GM12878 (cell line): ENCODE data around the gene MDN1. TPM values are rescaled to one million over a fixed set of nuclear protein-coding genes. Genes with fewer than 3 reads are reported as not detected.
"Not testable (repeated sequence)": the region's sequence is repeated elsewhere in the genome, so short reads cannot be mapped to it uniquely, and the experiment has no call there.

Experiments used
- ATAC-seq: fragments of 200-7000 bp; cut with Tn5 transposase; 3 replicates; pipeline ENCODE4 v1.9.1; 2020; ENCODE audit warnings: mild to moderate bottlenecking, moderate library complexity
- BruUV-seq: library from RNA; stranded (reverse); fragments of 400-500 nt; replicated peaks from 2 replicates; lab custom pipeline; 2021; lab: Mats Ljungman, UMichigan
- CTCF ChIA-PET: fragments of 300-600 bp; sonication (Branson Sonifier 250); formaldehyde crosslinking; extraction: SDS; loops from one replicate; lab custom pipeline; 2021; ENCODE audit warnings: inconsistent platforms; lab: Yijun Ruan, JAX
- POLR2A ChIA-PET: fragments of 350-600 bp; formaldehyde crosslinking; extraction: SDS; loops from one replicate; lab custom pipeline; 2021; ENCODE audit warnings: inconsistent platforms; lab: Charles Lee
- RAD21 ChIA-PET: fragments of 300-600 bp; sonication (Branson Sonifier 250); formaldehyde crosslinking; loops from one replicate; lab custom pipeline; 2023; ENCODE audit warnings: antibody characterized with exemption; ENCODE audit not compliant: unreplicated experiment; lab: Charles Lee
- SMC1A ChIA-PET: fragments of 300-600 bp; sonication (Branson Sonifier 250); formaldehyde crosslinking; loops from one replicate; lab custom pipeline; 2023; ENCODE audit not compliant: unreplicated experiment, uncharacterized antibody; lab: Charles Lee
- DNase-seq: peaks from one replicate; pipeline ENCODE4 v3.0.0-alpha.2; 2011; ENCODE audit warnings: low read depth, low spot score
- FAIRE-seq: peaks from 3 replicates; lab custom pipeline; 2011; peaks lifted over from hg19 to GRCh38; lab: Jason Lieb, UNC
- H2AFZ ChIP-seq: 2 replicates; pipeline ENCODE4 v1.6.0; 2011; ENCODE audit warnings: low read depth, low read length, control low read depth; ENCODE audit not compliant: control insufficient read depth
- H3K27ac ChIP-seq: 2 replicates; pipeline ENCODE4 v1.5.1; 2011; ENCODE audit warnings: control low read depth; ENCODE audit not compliant: control insufficient read depth, insufficient read depth
- H3K27me3 ChIP-seq, 2 experiments: replicated peaks in 1 of 2; 2 replicates each; pipeline versions ENCODE4 v1.6.0 to v1.6.1; 2011; ENCODE audit warnings: low read length in 1 of 2; ENCODE audit not compliant: control insufficient read depth in 2 of 2, insufficient read depth in 2 of 2
- H3K36me3 ChIP-seq, 2 experiments: 2 replicates each; pipeline ENCODE4 v1.5.1; 2011; ENCODE audit warnings: low read length in 1 of 2; ENCODE audit not compliant: control insufficient read depth in 2 of 2, insufficient read depth in 2 of 2
- H3K4me1 ChIP-seq: 2 replicates; pipeline ENCODE4 v1.6.1; 2011; ENCODE audit warnings: mild to moderate bottlenecking, low read length, moderate library complexity, mixed read lengths; ENCODE audit not compliant: control insufficient read depth, insufficient read depth
- H3K4me2 ChIP-seq: 2 replicates; pipeline ENCODE4 v1.6.0; 2011; ENCODE audit warnings: control low read depth; ENCODE audit not compliant: control insufficient read depth, insufficient read depth
- H3K4me3 ChIP-seq: fragments of 200-600 bp; sonication (generic); 2 replicates; pipeline ENCODE4 v1.5.1; 2016
- H3K79me2 ChIP-seq: 2 replicates; pipeline ENCODE4 v1.6.0; 2011; ENCODE audit warnings: low read length; ENCODE audit not compliant: control insufficient read depth, insufficient read depth
- H3K9ac ChIP-seq: 2 replicates; pipeline ENCODE4 v1.8.0; 2011; ENCODE audit warnings: low read length, control low read depth, mixed read lengths; ENCODE audit not compliant: control insufficient read depth, insufficient read depth
- H3K9me3 ChIP-seq: replicated peaks from 3 replicates; pipeline ENCODE4 v1.5.1; 2011; ENCODE audit warnings: mild to moderate bottlenecking, low read length; ENCODE audit not compliant: control insufficient read depth, insufficient read depth
- H4K20me1 ChIP-seq: 2 replicates; pipeline ENCODE4 v1.6.0; 2011; ENCODE audit not compliant: control insufficient read depth, insufficient read depth
- NBN ChIP-seq: fragments of 450-650 bp; IDR thresholded peaks from 2 replicates; pipeline ENCODE4 v1.6.1; 2016
- SMAD5 ChIP-seq: IDR thresholded peaks from 2 replicates; pipeline ENCODE4 v1.6.1; 2016; ENCODE audit warnings: antibody characterized with exemption, low read depth
- TAF1 ChIP-seq: IDR thresholded peaks from 2 replicates; pipeline ENCODE4 v1.6.1; 2011; ENCODE audit warnings: mild to moderate bottlenecking, low read depth, low read length, borderline replicate concordance
- TBL1XR1 ChIP-seq: IDR thresholded peaks from 2 replicates; pipeline ENCODE4 v1.6.1; 2012; ENCODE audit warnings: low read depth, low read length, improper control_type of control experiment
- ZNF274 ChIP-seq: IDR thresholded peaks from one replicate; pipeline ENCODE4 v1.8.0; 2011; ENCODE audit not compliant: insufficient read length, insufficient read depth
- ZZZ3 ChIP-seq: IDR thresholded peaks from 2 replicates; pipeline ENCODE4 v1.6.1; 2011; ENCODE audit warnings: low read depth; ENCODE audit not compliant: control insufficient read depth, insufficient read length
- WGBS: methylation state at CpG from one replicate; pipeline ENCODE4 v1.1.6; 2016; ENCODE audit warnings: low lambda C conversion rate; ENCODE audit not compliant: insufficient replicate concordance, insufficient coverage; ENCODE audit errors: missing lambda C conversion rate; 5-methylcytosine and 5-hydroxymethylcytosine counted together
- in situ Hi-C: fragments of 300-500 bp; cut with MboI; formaldehyde crosslinking; loops from 9 replicates; pipeline ENCODE4 v1.14.3; 2018; ENCODE audit warnings: mixed read lengths
- intact Hi-C: fragments of 100-400 bp; cut with micrococcal nuclease; formaldehyde crosslinking; loops from one replicate; pipeline ENCODE4 v1.14.2; 2022; ENCODE audit not compliant: unreplicated experiment
- polyA plus RNA-seq, 11 experiments: library from polyadenylated mRNA; depleted of rRNA in 4 of 11; unstranded in 6 of 11; stranded (reverse) in 5 of 11; fragments of >200 nt; fragmentation: Nextera tagmentation in 4 of 11; fragmentation: Illumina TruSeq in 1 of 11; extraction: Ambion mirVana in 4 of 11; extraction: Trizol in 1 of 11; gene quantifications; 1 replicate in 1 of 11; 2 replicates in 10 of 11; pipeline versions ENCODE4 v1.2.1 to v1.2.3, GENCODE V29; 2011 to 2016; ENCODE audit warnings: inconsistent platforms in 2 of 11, missing spikeins in 2 of 11, low read depth in 1 of 11
- total RNA-seq, 4 experiments: library from RNA; depleted of rRNA in 3 of 4; stranded (reverse); fragments of >200 nt in 3 of 4; fragmentation: Illumina TruSeq in 1 of 4; extraction: Trizol in 1 of 4; gene quantifications; 2 replicates each; pipeline versions ENCODE4 v1.2.1 to v1.2.3, GENCODE V29; 2013 to 2021
- TF ChIP-seq, protein P1 (sequence below): IDR thresholded peaks from 2 replicates; pipeline ENCODE4 v1.6.1; 2012; ENCODE audit warnings: improper control_type of control experiment, low read depth, low read length; ENCODE audit not compliant: insufficient replicate concordance
- TF ChIP-seq, protein P2 (sequence below): IDR thresholded peaks from 2 replicates; pipeline ENCODE4 v1.6.1; 2011; ENCODE audit warnings: mild to moderate bottlenecking, low read depth, low read length, moderate library complexity; ENCODE audit not compliant: insufficient replicate concordance
- TF ChIP-seq, protein P3 (sequence below): IDR thresholded peaks from 2 replicates; pipeline ENCODE4 v1.6.1; 2012; ENCODE audit warnings: low read length, inconsistent platforms

Gene MDN1
- total and polyA plus RNA-seq, 10 of the 15 experiments (the other 5 are each of a cell fraction or from before 2014, with no cell fraction given) = 14.3 to 50.1 (median 22.1) TPM

DNA sequence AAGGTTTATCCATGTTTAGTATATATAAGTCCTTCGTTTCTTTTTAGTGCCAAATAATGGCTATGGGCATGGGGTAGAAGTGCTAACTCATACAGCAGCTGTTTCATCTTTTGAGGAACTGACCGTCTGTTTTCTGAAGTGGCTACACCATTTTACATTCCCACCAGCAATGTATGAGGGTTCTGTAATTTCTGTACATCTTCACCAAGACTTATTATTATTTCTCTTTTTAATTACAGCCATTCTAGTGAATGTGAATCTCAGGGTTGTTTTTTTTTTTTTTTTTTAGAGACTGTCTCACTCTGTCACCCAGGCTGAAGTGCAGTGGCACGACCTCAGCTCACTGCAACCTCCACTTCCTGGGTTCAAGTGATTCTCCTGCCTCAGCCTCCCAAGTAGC lies 183.2 kb downstream of the MDN1 start:
- intact Hi-C loops, H3K4me1 ChIP-seq, H3K27me3 ChIP-seq, H2AFZ ChIP-seq, H3K4me3 ChIP-seq, CTCF ChIA-PET, H3K27ac ChIP-seq, BruUV-seq, H3K9ac ChIP-seq, FAIRE-seq, H3K36me3 ChIP-seq, ATAC-seq, H3K9me3 ChIP-seq, H3K4me2 ChIP-seq, DNase-seq, in situ Hi-C loops, H4K20me1 ChIP-seq: not testable (repeated sequence)
- ChIA-PET SMC1A (interaction anchor here (1.0 kb wide), 1 partner anchor 8 kb away, joined by 3 read pairs; no protein-coding TSS in a partner anchor), POLR2A (interaction anchor here (0.7 kb wide), 1 partner anchor 250 kb away, joined by 4 read pairs; no protein-coding TSS in a partner anchor), RAD21 (interaction anchor here (0.7 kb wide), 1 partner anchor 150 kb away, joined by 3 read pairs; no protein-coding TSS in a partner anchor)
- 93% methylated on average over 3 of the region's 3 CpGs for WGBS
- peaks cover 16% of the 10 kb centered on the region for H3K79me2 ChIP-seq

DNA sequence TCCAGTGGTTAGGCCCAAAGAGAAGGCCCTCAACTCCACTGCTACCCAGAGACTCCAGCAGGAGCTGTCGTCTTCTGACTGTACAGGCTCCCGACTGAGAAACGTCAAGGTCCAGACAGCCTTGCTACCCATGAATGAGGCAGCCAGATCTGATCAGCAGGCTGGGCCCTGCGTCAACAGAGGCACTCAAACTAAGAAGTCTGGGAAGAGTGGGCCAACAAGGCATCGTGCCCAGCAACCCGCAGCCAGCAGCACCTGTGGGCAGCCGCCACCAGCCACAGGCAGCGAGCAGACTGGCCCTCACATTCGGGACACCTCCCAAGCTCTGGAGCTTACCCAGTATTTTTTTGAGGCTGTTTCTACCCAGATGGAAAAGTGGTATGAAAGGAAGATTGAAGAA lies 189.1 kb downstream of the MDN1 start:
- Histone ChIP-seq H3K4me2 (no peak overlapping the region), H3K4me3 (no peak overlapping the region), H4K20me1 (no peaks in the 10 kb centered on the region), H2AFZ (no peak overlapping the region), H3K36me3 (no peaks in the 10 kb centered on the region; a peak in 1 of 4 replicates), H3K79me2 (no peaks in the 10 kb centered on the region), H3K9me3 (no peaks in the 10 kb centered on the region), H3K27ac (no peak overlapping the region), H3K9ac (no peak overlapping the region), H3K4me1 (no peaks in the 10 kb centered on the region), H3K27me3 (no peaks in the 10 kb centered on the region)
- ChIA-PET CTCF (interaction anchor here (0.6 kb wide), 2 partner anchors 183 to 860 kb away, joined by 3 read pairs; no protein-coding TSS in a partner anchor), SMC1A (no interaction called here), RAD21 (no interaction called here), POLR2A (no interaction called here)
- intact Hi-C loops = no loop called here
- in situ Hi-C loops = no loop called here
- 84% methylated on average over 9 of the region's 9 CpGs for WGBS
- no peak for DNase-seq
- FAIRE-seq = no peak
- ATAC-seq = no peak
- no TSS peak for BruUV-seq
- TF ChIP-seq, protein P1, sequence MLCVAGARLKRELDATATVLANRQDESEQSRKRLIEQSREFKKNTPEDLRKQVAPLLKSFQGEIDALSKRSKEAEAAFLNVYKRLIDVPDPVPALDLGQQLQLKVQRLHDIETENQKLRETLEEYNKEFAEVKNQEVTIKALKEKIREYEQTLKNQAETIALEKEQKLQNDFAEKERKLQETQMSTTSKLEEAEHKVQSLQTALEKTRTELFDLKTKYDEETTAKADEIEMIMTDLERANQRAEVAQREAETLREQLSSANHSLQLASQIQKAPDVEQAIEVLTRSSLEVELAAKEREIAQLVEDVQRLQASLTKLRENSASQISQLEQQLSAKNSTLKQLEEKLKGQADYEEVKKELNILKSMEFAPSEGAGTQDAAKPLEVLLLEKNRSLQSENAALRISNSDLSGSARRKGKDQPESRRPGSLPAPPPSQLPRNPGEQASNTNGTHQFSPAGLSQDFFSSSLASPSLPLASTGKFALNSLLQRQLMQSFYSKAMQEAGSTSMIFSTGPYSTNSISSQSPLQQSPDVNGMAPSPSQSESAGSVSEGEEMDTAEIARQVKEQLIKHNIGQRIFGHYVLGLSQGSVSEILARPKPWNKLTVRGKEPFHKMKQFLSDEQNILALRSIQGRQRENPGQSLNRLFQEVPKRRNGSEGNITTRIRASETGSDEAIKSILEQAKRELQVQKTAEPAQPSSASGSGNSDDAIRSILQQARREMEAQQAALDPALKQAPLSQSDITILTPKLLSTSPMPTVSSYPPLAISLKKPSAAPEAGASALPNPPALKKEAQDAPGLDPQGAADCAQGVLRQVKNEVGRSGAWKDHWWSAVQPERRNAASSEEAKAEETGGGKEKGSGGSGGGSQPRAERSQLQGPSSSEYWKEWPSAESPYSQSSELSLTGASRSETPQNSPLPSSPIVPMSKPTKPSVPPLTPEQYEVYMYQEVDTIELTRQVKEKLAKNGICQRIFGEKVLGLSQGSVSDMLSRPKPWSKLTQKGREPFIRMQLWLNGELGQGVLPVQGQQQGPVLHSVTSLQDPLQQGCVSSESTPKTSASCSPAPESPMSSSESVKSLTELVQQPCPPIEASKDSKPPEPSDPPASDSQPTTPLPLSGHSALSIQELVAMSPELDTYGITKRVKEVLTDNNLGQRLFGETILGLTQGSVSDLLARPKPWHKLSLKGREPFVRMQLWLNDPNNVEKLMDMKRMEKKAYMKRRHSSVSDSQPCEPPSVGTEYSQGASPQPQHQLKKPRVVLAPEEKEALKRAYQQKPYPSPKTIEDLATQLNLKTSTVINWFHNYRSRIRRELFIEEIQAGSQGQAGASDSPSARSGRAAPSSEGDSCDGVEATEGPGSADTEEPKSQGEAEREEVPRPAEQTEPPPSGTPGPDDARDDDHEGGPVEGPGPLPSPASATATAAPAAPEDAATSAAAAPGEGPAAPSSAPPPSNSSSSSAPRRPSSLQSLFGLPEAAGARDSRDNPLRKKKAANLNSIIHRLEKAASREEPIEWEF = no peak
- TF ChIP-seq NBN (no peak), ZNF274 (no peak), SMAD5 (no peak), TBL1XR1 (no peak), ZZZ3 (no peak), TAF1 (no peak)
- TF ChIP-seq, protein P2, sequence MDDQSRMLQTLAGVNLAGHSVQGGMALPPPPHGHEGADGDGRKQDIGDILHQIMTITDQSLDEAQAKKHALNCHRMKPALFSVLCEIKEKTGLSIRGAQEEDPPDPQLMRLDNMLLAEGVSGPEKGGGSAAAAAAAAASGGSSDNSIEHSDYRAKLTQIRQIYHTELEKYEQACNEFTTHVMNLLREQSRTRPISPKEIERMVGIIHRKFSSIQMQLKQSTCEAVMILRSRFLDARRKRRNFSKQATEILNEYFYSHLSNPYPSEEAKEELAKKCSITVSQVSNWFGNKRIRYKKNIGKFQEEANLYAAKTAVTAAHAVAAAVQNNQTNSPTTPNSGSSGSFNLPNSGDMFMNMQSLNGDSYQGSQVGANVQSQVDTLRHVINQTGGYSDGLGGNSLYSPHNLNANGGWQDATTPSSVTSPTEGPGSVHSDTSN = no peak
- TF ChIP-seq, protein P3, sequence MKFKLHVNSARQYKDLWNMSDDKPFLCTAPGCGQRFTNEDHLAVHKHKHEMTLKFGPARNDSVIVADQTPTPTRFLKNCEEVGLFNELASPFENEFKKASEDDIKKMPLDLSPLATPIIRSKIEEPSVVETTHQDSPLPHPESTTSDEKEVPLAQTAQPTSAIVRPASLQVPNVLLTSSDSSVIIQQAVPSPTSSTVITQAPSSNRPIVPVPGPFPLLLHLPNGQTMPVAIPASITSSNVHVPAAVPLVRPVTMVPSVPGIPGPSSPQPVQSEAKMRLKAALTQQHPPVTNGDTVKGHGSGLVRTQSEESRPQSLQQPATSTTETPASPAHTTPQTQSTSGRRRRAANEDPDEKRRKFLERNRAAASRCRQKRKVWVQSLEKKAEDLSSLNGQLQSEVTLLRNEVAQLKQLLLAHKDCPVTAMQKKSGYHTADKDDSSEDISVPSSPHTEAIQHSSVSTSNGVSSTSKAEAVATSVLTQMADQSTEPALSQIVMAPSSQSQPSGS = no peak
